Muscle layer of duodenum (tissue), 2 donors: ENCODE results near the gene SIAH2.
"Not testable (repeated sequence)": the region's sequence is repeated elsewhere in the genome, so short reads cannot be mapped to it uniquely, and the experiment has no call there.

Experiments
- H3K27ac ChIP-seq: one replicate; pipeline ENCODE4 v1.7.0; 2013; ENCODE audit warnings: mild to moderate bottlenecking, low read length
- H3K27me3 ChIP-seq: one replicate; pipeline ENCODE4 v1.7.0; 2013; ENCODE audit warnings: low read depth, mild to moderate bottlenecking, control low read depth, low read length
- H3K36me3 ChIP-seq, 2 donors: one replicate each; pipeline ENCODE4 v1.7.0; 2013; ENCODE audit warnings: low read length in 2 of 2, control low read depth in 1 of 2, mild to moderate bottlenecking in 1 of 2; ENCODE audit not compliant: insufficient read depth in 2 of 2, control insufficient read depth in 1 of 2
- H3K4me1 ChIP-seq, 2 donors: one replicate each; pipeline ENCODE4 v1.7.0; 2013; ENCODE audit warnings: low read length in 2 of 2, mild to moderate bottlenecking in 2 of 2, control low read depth in 1 of 2, moderate library complexity in 1 of 2; ENCODE audit not compliant: insufficient read depth in 2 of 2, control insufficient read depth in 1 of 2
- H3K4me3 ChIP-seq, 2 donors: one replicate each; pipeline ENCODE4 v1.7.0; 2013; ENCODE audit warnings: low read length in 2 of 2, low read depth in 1 of 2, mild to moderate bottlenecking in 1 of 2
- H3K9me3 ChIP-seq, 2 donors: one replicate each; pipeline ENCODE4 v1.7.0; 2013; ENCODE audit warnings: low read length in 2 of 2, control low read depth in 1 of 2, mild to moderate bottlenecking in 1 of 2; ENCODE audit not compliant: control insufficient read depth in 1 of 2
- donor health status: healthy.

The SIAH2 gene, protein sequence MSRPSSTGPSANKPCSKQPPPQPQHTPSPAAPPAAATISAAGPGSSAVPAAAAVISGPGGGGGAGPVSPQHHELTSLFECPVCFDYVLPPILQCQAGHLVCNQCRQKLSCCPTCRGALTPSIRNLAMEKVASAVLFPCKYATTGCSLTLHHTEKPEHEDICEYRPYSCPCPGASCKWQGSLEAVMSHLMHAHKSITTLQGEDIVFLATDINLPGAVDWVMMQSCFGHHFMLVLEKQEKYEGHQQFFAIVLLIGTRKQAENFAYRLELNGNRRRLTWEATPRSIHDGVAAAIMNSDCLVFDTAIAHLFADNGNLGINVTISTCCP

DNA sequence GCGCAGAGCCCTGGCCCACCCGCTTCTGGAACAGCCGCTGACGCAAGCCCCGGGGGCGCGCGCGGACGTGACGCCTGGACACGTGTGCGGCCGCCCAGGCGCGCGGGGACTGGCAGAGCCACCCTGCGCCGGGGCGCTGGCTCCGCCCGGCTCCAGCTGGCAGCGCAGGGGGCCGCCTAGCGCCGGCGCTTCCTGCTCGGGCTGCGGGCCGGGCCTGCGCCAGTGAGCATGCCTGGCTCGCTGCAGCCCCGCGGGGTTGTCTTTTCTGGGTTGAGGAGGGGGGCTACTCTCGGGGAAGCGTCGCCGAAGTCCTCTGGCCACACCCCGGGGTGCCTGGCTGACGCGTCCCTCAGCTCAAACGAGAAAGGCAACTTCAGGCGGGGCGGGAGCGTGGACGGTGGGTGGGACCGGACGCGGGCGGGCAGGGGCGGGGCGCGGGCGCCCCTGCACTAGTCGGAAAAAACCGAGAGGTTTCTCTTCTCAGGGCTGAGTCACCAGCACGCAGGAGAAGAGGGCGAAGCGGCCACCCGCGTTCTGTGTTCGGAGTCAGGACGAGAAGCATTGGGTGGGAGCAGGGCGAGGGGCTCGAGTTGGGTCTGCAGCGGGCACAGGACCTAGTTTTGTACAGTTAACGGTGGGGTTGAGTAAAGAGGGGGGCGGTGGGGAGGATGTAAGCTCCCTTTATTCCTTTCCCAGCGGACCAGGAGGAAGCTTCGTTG lies at the start of gene SIAH2:
SIAH2 (minus strand) TSS at position 48 of the 719 bp plus-strand sequence. CDS start 320 bp downstream, outside the sequence.
- Histone ChIP-seq H3K4me1 (peaks cover 16 to 18% of the 10 kb centered on the region in 2 donors), H3K27me3 (no peaks in the 10 kb centered on the region), H3K36me3 (no peaks in the 10 kb centered on the region)

DNA sequence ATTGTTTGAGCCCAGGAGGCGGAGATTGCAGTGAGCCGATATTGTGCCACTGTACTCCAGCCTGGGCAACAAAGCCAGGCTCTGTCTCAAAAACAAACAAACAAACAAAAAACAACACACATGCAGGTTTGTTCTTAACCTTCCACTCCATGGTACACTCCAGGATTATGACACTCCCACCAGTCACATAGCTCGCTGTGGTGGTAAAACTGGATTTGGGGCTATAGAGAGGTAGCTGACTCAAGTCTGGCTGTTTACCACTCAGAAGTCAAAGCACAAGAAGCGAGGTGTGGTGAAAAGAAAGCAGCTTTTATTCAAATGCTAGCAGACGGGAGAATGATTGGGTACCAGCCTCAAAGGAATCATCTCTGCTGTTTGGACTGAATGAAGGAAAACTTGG lies 49.0 kb upstream of the SIAH2 start:
- Histone ChIP-seq H3K9me3 (no peaks in the 10 kb centered on the region), H3K4me3 (no peak overlapping the region), H3K36me3 (no peaks in the 10 kb centered on the region), H3K4me1 (no peaks in the 10 kb centered on the region), H3K27ac (no peak overlapping the region), H3K27me3 (no peaks in the 10 kb centered on the region)

More for the DNA sequence above, at the start of gene SIAH2:
- H3K27ac ChIP-seq, result peak within 1 kb of the TSS; percentile 97
- peak within 1 kb of the TSS; percentile 87 to 88 for H3K4me3 ChIP-seq
- no peaks in the 10 kb centered on the region for H3K9me3 ChIP-seq

DNA sequence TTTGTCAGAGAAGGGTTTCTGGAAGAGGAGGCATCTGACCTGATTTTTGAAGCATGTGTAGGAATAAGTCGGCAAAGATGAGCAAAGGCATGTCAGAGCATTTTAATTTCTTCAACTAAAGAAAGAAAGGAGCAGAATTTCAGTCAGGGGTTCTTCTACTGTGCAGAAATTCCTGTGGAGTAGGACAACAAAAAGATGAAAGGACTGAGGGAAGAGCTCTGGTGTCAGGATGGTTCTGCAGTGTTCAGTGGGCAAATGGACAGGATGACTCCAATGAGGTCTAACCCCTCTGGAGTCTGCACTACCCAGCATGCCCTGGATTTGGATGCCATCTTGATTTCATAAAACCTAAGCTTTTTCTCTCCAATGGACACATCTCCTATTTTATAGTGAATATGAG lies 47.7 kb upstream of the SIAH2 start:
- Histone ChIP-seq H3K27ac (no peak overlapping the region), H3K36me3 (no peaks in the 10 kb centered on the region), H3K9me3 (no peaks in the 10 kb centered on the region), H3K27me3 (no peaks in the 10 kb centered on the region), H3K4me3 (no peak overlapping the region), H3K4me1 (no peaks in the 10 kb centered on the region)

DNA sequence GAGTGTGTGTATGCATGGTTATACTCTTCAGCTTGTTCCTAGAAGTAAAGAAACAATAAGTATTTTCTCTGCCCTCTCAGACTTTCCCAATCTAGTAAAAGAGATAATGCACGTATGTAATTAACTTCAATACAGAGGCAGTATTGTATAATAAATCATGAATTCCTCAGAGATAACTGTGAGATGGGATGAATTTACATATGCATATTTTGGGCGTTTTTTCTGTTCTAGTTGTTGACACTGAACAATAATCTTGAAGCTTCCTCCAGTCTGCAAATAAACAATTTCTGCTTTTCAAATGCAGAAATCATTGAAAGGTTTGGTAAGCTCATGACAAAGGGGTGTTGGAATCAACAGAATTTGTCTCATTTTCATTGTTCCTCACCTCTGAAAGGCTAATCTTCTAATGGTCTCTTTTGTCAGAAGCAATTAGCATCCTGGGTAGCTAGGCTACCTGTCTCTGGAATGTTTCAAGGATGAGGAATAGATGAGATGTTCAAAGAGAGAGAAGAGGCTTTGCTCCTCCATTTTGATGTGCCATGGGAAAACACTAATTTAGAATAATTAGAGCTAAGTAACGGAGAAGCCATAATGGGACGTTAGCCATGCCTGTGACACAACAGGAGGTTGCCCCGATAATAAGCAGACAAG lies 43.3 kb upstream of the SIAH2 start:
- H3K36me3 ChIP-seq, result no peaks in the 10 kb centered on the region
- H3K9me3 ChIP-seq, result no peaks in the 10 kb centered on the region
- H3K4me3 ChIP-seq, result no peak overlapping the region
- H3K27ac ChIP-seq, result no peak overlapping the region
- H3K4me1 ChIP-seq, result no peaks in the 10 kb centered on the region
- H3K27me3 ChIP-seq, result no peaks in the 10 kb centered on the region

DNA sequence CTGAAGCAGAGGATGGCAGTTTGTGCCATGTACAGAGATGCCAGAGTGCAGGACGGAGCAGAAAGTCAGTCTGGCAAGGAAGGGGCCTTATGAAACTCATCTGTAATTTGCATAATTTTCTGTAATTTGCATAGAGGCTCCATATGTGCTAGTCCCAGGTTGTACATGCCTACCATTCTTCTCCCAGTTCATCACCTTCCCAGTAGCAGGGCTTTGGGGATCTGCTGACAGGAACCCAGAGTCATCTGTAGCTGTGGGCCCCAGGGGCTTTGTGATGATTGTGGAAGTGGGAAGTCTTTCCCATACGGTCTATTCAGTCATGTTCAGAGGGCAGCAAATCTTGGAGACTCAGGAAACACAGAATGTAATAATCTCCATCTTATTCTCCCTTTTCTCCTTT lies 42.4 kb upstream of the SIAH2 start:
- Histone ChIP-seq H3K36me3 (no peaks in the 10 kb centered on the region), H3K27ac (no peak overlapping the region), H3K4me1 (no peaks in the 10 kb centered on the region), H3K9me3 (no peaks in the 10 kb centered on the region), H3K4me3 (no peak overlapping the region), H3K27me3 (no peaks in the 10 kb centered on the region)

DNA sequence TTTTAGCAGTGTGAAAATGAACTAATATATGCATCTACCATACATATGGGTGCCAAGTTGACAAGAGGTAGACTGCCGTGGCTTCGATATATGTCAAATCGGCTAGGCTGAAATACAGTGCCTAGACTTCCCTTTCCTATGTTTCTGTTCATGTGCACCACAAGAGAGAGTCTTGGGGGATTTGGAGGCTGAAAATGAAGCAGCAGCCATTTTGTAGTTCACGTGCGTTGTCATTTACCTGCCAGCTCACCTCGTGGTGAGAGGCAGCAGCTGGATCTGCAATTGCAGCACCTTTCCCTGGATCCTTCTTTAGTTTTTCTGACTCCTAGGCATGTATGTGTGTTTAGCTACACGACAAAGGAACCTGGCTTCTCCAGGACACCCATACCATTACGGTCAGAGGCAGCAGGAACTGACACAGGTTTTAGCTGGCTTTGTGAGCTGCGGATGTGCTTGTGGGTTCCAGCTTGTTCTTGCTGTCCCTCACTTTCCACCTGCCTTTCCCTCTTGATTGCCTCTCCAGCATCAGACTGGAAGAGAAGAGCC lies 40.5 kb upstream of the SIAH2 start:
- H3K4me1 ChIP-seq, result no peaks in the 10 kb centered on the region
- H3K36me3 ChIP-seq, result no peaks in the 10 kb centered on the region
- H3K27ac ChIP-seq, result no peak overlapping the region
- H3K9me3 ChIP-seq, result no peaks in the 10 kb centered on the region
- no peaks in the 10 kb centered on the region for H3K27me3 ChIP-seq
- H3K4me3 ChIP-seq, result no peak overlapping the region

DNA sequence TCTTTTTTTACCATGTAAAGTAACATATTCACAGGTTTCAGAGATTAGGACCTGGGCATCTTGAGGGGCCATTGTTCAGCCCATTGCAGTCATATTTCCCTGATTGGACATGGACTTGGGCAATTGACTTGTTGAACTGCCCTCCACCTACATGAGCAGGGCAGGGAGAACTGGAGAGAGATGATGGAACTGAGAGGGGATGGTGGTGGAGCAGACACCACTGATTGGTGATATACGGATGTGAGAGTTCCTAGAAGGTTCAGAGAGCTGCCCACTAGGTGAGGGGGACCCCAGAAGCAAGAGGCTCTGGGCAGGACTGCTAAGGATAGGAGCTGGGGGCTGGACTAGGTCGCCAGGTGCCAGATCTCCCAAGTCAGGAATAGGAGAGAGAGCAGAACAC lies 37.8 kb upstream of the SIAH2 start:
- Histone ChIP-seq H3K27ac (no peak overlapping the region), H3K9me3 (no peaks in the 10 kb centered on the region), H3K36me3 (no peaks in the 10 kb centered on the region), H3K27me3 (no peaks in the 10 kb centered on the region), H3K4me3 (no peak overlapping the region), H3K4me1 (no peaks in the 10 kb centered on the region)

DNA sequence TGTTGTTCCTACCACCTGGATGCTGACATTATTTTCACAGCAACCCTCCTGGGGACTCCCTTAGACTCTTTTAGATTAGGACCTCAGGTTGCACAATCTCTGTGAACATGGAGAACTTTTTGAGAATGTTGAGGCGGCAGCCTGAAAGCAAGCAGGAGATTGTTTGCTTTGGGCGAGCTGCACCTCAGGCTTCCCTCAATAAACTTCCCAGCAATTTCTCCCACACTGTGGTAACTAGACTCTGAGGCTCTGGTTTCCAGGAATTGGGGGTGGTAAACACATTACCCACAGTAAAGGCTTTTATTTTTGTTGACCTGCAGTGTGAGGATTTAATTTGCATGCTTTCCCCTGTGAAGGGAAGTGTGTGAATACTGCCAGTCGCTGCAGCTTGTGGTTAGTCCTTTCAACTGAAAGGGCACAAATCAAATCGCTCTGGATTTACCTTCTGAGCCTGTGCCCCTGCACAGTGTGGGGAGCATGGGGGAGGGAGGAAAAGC lies 35.2 kb upstream of the SIAH2 start:
- Histone ChIP-seq H3K4me1 (no peaks in the 10 kb centered on the region), H3K27ac (no peak overlapping the region), H3K4me3 (no peak overlapping the region), H3K9me3 (no peaks in the 10 kb centered on the region), H3K27me3 (no peaks in the 10 kb centered on the region), H3K36me3 (no peaks in the 10 kb centered on the region)

DNA sequence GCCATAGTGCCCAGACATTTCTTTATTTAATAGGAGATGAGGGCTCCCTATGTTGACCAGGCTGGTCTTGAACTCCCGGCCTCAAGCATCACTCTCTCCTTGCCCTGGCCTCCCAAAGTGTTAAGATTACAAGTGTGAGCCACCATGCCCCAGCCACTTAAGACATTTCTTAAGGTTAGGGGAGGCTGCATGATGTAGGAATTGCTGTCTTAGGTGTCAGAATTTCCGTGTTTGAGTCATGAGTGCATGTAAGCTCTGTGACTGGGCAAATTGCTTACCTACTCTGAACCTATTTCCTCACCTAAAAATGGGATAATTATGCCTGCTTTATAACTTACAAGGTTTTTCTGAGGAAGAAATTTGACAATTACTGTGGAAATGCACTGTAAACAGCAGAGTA lies 34.2 kb upstream of the SIAH2 start:
- no peak overlapping the region for H3K27ac ChIP-seq
- H3K27me3 ChIP-seq, result no peaks in the 10 kb centered on the region
- H3K4me1 ChIP-seq, result no peaks in the 10 kb centered on the region
- no peaks in the 10 kb centered on the region for H3K36me3 ChIP-seq
- H3K9me3 ChIP-seq, result no peaks in the 10 kb centered on the region
- H3K4me3 ChIP-seq, result no peak overlapping the region

DNA sequence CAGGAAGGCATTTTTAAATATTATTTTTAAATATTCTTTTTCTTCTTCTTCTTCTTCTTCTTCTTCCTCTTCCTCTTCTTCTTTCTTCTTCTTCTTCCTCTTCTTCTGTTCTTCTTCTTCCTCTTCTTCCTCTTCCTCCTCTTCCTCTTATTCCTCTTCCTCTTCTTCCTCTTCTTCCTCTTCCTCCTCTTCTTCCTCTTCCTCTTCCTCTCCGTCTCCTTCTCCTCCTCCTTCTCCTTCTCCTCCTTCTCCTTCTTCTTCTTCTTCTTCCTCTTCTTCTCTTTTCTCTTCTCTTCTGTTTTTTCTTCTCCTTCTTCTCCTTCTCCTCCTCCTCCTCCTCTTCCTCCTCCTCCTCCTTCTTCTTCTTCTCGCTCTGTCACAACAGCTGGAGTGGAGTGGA lies 33.6 kb upstream of the SIAH2 start:
- H3K4me3 ChIP-seq, H3K4me1 ChIP-seq, H3K27me3 ChIP-seq, H3K9me3 ChIP-seq, H3K27ac ChIP-seq, H3K36me3 ChIP-seq: not testable (repeated sequence)

DNA sequence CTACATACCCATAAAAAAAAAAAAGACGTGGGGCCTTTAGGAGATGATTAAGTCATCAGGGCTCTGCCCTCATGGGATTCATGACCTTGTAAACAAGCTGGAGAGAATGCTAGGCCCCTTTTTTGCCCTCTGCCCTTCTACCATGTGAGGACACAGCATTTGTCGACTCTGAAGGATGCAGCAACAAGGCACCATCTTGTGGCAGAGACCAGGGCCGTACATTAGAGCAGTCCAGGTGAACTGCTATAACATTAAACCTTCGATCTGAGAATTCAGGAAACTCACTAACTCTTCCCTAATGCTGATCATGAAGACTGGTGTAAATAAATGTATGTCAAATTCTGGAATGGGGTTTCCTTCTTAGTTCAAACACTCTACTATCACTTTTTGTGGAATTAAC lies 30.7 kb upstream of the SIAH2 start:
- Histone ChIP-seq H3K27me3 (no peaks in the 10 kb centered on the region), H3K36me3 (no peaks in the 10 kb centered on the region), H3K9me3 (no peaks in the 10 kb centered on the region)

More for the DNA sequence above, 30.7 kb upstream of the SIAH2 start:
- H3K4me1 ChIP-seq, result no peaks in the 10 kb centered on the region
- H3K27ac ChIP-seq, result no peak overlapping the region
- no peak overlapping the region for H3K4me3 ChIP-seq
